ENCODE measurements around the gene TERB2. TPM values are rescaled to one million over a fixed set of nuclear protein-coding genes. Genes with fewer than 3 reads are reported as not detected.

The TERB2 gene
- total and polyA plus RNA-seq, 2 of the 4 experiments (the other 2 are of a cell fraction), result not detected

DNA sequence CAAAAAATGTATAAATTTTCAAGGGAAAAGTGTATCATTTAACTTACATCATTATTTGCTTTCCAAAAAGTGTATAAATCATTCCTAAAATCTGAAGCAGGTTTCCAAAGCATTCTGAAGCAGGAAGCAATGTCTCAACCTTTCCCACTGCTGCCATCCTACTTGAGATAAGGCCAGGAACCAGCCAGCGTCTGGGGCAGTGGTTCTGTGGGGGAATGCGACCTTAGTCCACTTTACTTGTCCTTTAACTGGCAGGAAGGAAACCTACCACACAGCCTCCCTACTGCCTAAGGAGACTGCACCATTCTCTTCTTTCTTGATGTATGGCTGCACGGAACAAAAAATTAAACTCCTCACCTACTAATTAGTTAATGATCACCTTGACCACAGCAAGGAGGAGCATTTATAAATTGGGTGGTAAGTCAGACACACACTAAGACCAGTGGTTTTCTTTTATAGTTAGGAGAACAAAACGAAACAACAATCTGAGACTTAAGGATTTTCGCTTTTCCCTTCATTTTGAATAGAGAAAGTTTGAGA lies 70.2 kb downstream of the TERB2 start:
- ATAC-seq (ENCODE audit: low read depth), result no peak
- CTCF ChIA-PET, result no interaction called here
- Histone ChIP-seq H3K27me3 (ENCODE audit: control insufficient read depth, insufficient read depth, low read length) (no peaks in the 10 kb centered on the region), H3K14ac (replicated peaks; ENCODE audit: low read depth, low read length) (no peak overlapping the region), H3K9me1 (ENCODE audit: insufficient read depth, low read length) (peaks cover 9% of the 10 kb centered on the region), H2AK5ac (ENCODE audit: low read depth, low read length) (no peak overlapping the region), H3K18ac (ENCODE audit: low read depth, low read length) (no peak overlapping the region), H2AK9ac (replicated peaks; ENCODE audit: low read depth, low read length, poor library complexity) (no peak overlapping the region), H4K8ac (ENCODE audit: low read depth in 2 of 2, low read length in 2 of 2) (no peak overlapping the region), H3K9me3 (ENCODE audit: control insufficient read depth, insufficient read depth, low read length) (no peaks in the 10 kb centered on the region), H2BK120ac (ENCODE audit: low read depth, low read length) (no peak overlapping the region), H2BK20ac (ENCODE audit: low read depth, low read length) (no peak overlapping the region), H4K20me1 (ENCODE audit: insufficient read depth, low read length) (peaks cover 4% of the 10 kb centered on the region; the same call in 1 of the 2 replicates), H3K36me3 (ENCODE audit: control insufficient read depth, insufficient read depth, low read length) (peaks cover 7% of the 10 kb centered on the region), H2AFZ (replicated peaks; ENCODE audit: low read length, poor library complexity) (no peak overlapping the region), H2BK15ac (ENCODE audit: low read depth, low read length) (no peak overlapping the region), H3K27ac (ENCODE audit: insufficient read depth, low read length) (no peak overlapping the region), H3K4ac (ENCODE audit: low read depth, low read length) (no peak overlapping the region), H3K79me1 (ENCODE audit: low read depth in 1 of 2, low read length in 2 of 2) (peaks cover 3 to 13% of the 10 kb centered on the region in 2 experiments; a peak in 2 of 4 replicates), H3K4me2 (ENCODE audit: low read depth, low read length) (no peak overlapping the region), H3K23ac (ENCODE audit: low read depth, low read length) (no peak overlapping the region), H3K56ac (ENCODE audit: extremely low read depth, insufficient read depth, low read length) (no peak overlapping the region), H4K91ac (ENCODE audit: insufficient read depth, low read depth, low read length) (no peak overlapping the region), H3K4me3 (ENCODE audit: insufficient read depth, low read depth, low read length) (no peak overlapping the region), H3K4me1 (ENCODE audit: control insufficient read depth, insufficient read depth, low read length) (peaks cover 4% of the 10 kb centered on the region; the same call in 1 of the 2 replicates), H3K9ac (ENCODE audit: low read depth, low read length) (no peak overlapping the region), H4K5ac (ENCODE audit: low read depth, low read length) (no peak overlapping the region), H2BK5ac (ENCODE audit: low read depth, low read length, poor library complexity, severe bottlenecking) (no peak overlapping the region)
- no peak for TF ChIP-seq USF2 (IDR thresholded peaks at IDR 0.05; ENCODE audit: low read depth, low read length)
- TF ChIP-seq SMC3 (IDR thresholded peaks at IDR 0.05; ENCODE audit: low read depth, low read length), result no peak
- no peak for TF ChIP-seq CHD1 (IDR thresholded peaks at IDR 0.05; ENCODE audit: low read depth, low read length)
- TF ChIP-seq BHLHE40 (IDR thresholded peaks at IDR 0.05; ENCODE audit: low read depth, low read length), result no peak
- no peak for TF ChIP-seq POLR2A (IDR thresholded peaks at IDR 0.05; ENCODE audit: low read depth, low read length)
- no peak for TF ChIP-seq ELK1 (IDR thresholded peaks at IDR 0.05; ENCODE audit: borderline replicate concordance, low read depth, low read length)
- TF ChIP-seq CEBPB (IDR thresholded peaks at IDR 0.05; ENCODE audit: low read depth, low read length), result no peak
- TF ChIP-seq MAZ (IDR thresholded peaks at IDR 0.05; ENCODE audit: borderline replicate concordance, low read depth, low read length), result no peak
- no peak for TF ChIP-seq CTCF (conservative IDR thresholded peaks at IDR 0.05; ENCODE audit: low read depth, low read length)
- no peak for TF ChIP-seq FOS (IDR thresholded peaks at IDR 0.05; ENCODE audit: low read depth, low read length)
- no peak for TF ChIP-seq MAFK (IDR thresholded peaks at IDR 0.05; ENCODE audit: low read depth, low read length)
- no peak for TF ChIP-seq RFX5 (IDR thresholded peaks at IDR 0.05; ENCODE audit: low read depth, low read length)
- no peak for TF ChIP-seq RCOR1 (IDR thresholded peaks at IDR 0.05; ENCODE audit: insufficient replicate concordance, low read length)
- TF ChIP-seq MXI1 (IDR thresholded peaks at IDR 0.05; ENCODE audit: borderline replicate concordance, low read depth, low read length), result no peak
- no peak for TF ChIP-seq RAD21 (IDR thresholded peaks at IDR 0.05; ENCODE audit: low read length)
- no peak for DNase-seq
- in situ Hi-C loops (cut with MboI; ENCODE audit: low sequenced_read_pairs) (loop anchor here (5.0 kb wide), 1 partner anchor 159 kb away; no protein-coding TSS in a partner anchor), dilution Hi-C loops (cut with HindIII; ENCODE audit: low sequenced_read_pairs, unreplicated experiment) (no loop called here), intact Hi-C loops (cut with micrococcal nuclease) (loop anchor here (5.0 kb wide), 1 partner anchor 159 kb away; no protein-coding TSS in a partner anchor)
- BruUV-seq (replicated peaks), result no TSS peak
- POLR2A ChIA-PET (ENCODE audit: unreplicated experiment), result no interaction called here
- no CpG with 5 or more reads among the region's 5 CpGs for WGBS, 2 experiments (ENCODE audit: extremely low coverage in 2 of 2, insufficient read length in 1 of 2)
